ENCODE data around the gene RNH1. TPM values are rescaled to one million over a fixed set of nuclear protein-coding genes. Genes with fewer than 3 reads are reported as not detected.

The RNH1 gene
- total and polyA plus RNA-seq, 10 of the 15 experiments (the other 5 are each of a cell fraction or from before 2014, with no cell fraction given): 2.3 to 162 (median 72.1) TPM

GRCh38 chr11:528815-529727 lies 22.0 kb upstream of the RNH1 start:
- ChIA-PET POLR2A (no interaction called here), CTCF (no interaction called here)
- H4K20me1 ChIP-seq (ENCODE audit: control insufficient read depth, insufficient read depth): no peaks in the 10 kb centered on the region

More at GRCh38 chr11:528815-529727, 22.0 kb upstream of the RNH1 start:
- Histone ChIP-seq H3K36me3 (ENCODE audit: control insufficient read depth in 2 of 2, insufficient read depth in 2 of 2, low read length in 1 of 2) (peaks cover 0 to 12% of the 10 kb centered on the region in 2 experiments; a peak in 3 of 4 replicates), H2AFZ (ENCODE audit: control insufficient read depth, low read depth, low read length) (no peak overlapping the region), H3K4me1 (ENCODE audit: control insufficient read depth, insufficient read depth, low read length) (peaks cover 4% of the 10 kb centered on the region), H3K4me2 (ENCODE audit: control insufficient read depth, insufficient read depth) (no peak overlapping the region), H3K9me3 (replicated peaks; ENCODE audit: control insufficient read depth, insufficient read depth, low read length) (no peaks in the 10 kb centered on the region), H3K4me3 (no peak overlapping the region), H3K79me2 (ENCODE audit: control insufficient read depth, insufficient read depth, low read length) (peaks cover 8% of the 10 kb centered on the region), H3K9ac (ENCODE audit: control insufficient read depth, insufficient read depth, low read length) (no peak overlapping the region), H3K27me3 (replicated peaks in 1 of 2; ENCODE audit: control insufficient read depth in 2 of 2, insufficient read depth in 2 of 2, low read length in 1 of 2) (no peaks in the 10 kb centered on the region), H3K27ac (ENCODE audit: control insufficient read depth, insufficient read depth) (no peak overlapping the region)
- no peak for TF ChIP-seq SKIL (IDR thresholded peaks at IDR 0.05; ENCODE audit: low read depth, poor library complexity, severe bottlenecking)
- TF ChIP-seq PKNOX1 (IDR thresholded peaks at IDR 0.05): no peak
- no peak for TF ChIP-seq NR2F1 (conservative IDR thresholded peaks at IDR 0.05)
- TF ChIP-seq SIX5 (IDR thresholded peaks at IDR 0.05; ENCODE audit: low read depth, low read length, severe bottlenecking): no peak
- no peak for TF ChIP-seq ATF7 (IDR thresholded peaks at IDR 0.05; ENCODE audit: low read depth)
- TF ChIP-seq EGR1 (IDR thresholded peaks at IDR 0.05; ENCODE audit: borderline replicate concordance in 1 of 2, low read depth in 2 of 2, low read length in 2 of 2): no peak
- TF ChIP-seq NFXL1 (IDR thresholded peaks at IDR 0.05; ENCODE audit: borderline replicate concordance): no peak
- TF ChIP-seq ZBED1 (IDR thresholded peaks at IDR 0.05; ENCODE audit: borderline replicate concordance): no peak
- no peak for TF ChIP-seq EP300 (IDR thresholded peaks at IDR 0.05; ENCODE audit: borderline replicate concordance in 1 of 2, control insufficient read depth in 1 of 2, low read depth in 2 of 2, low read length in 2 of 2)
- TF ChIP-seq POLR2AphosphoS2 (IDR thresholded peaks at IDR 0.05; ENCODE audit: low read depth, low read length): no peak
- no peak for TF ChIP-seq USF2 (IDR thresholded peaks at IDR 0.05; ENCODE audit: borderline replicate concordance, low read depth, low read length)
- TF ChIP-seq PML (IDR thresholded peaks at IDR 0.05; ENCODE audit: low read length): no peak
- TF ChIP-seq PRDM15 (CRISPR knock-in tag; IDR thresholded peaks at IDR 0.05): no peak
- intact Hi-C loops (cut with micrococcal nuclease; ENCODE audit: unreplicated experiment): no loop called here
- no peak for FAIRE-seq
- in situ Hi-C loops (cut with MboI): no loop called here
- no peak for DNase-seq (ENCODE audit: low read depth, low spot score)
- WGBS (ENCODE audit: insufficient coverage, insufficient replicate concordance, low lambda C conversion rate, missing lambda C conversion rate): 66% methylated on average over 27 of the region's 29 CpGs
- ChIA-PET RAD21 (ENCODE audit: unreplicated experiment) (no interaction called here), SMC1A (ENCODE audit: uncharacterized antibody, unreplicated experiment) (no interaction called here)
- ATAC-seq: no peak
- BruUV-seq (replicated peaks): no TSS peak
